Liver (tissue), 9 donors: ENCODE results near the gene HOXA1. TPM values are rescaled to one million over a fixed set of nuclear protein-coding genes. Genes with fewer than 3 reads are reported as not detected.

Source experiments
- DNase-seq: peaks from one replicate; pipeline ENCODE4 v3.0.0-alpha.2; 2017; ENCODE audit warnings: low spot score
- H3K27ac ChIP-seq, 2 donors: one replicate each; pipeline ENCODE4 v1.7.0; 2013; ENCODE audit warnings: inconsistent platforms in 2 of 2, low read length in 2 of 2, control low read depth in 1 of 2, low read depth in 1 of 2, mild to moderate bottlenecking in 1 of 2
- H3K27me3 ChIP-seq, 4 donors: one replicate each; pipeline versions ENCODE4 v1.6.1 to v1.7.0; 2013; ENCODE audit warnings: low read length in 3 of 4, inconsistent platforms in 1 of 4, mild to moderate bottlenecking in 1 of 4, moderate library complexity in 1 of 4; ENCODE audit not compliant: control insufficient read depth in 4 of 4, insufficient read depth in 4 of 4
- H3K36me3 ChIP-seq, 4 donors: one replicate each; pipeline versions ENCODE4 v1.6.1 to v1.7.0; 2013; ENCODE audit warnings: low read length in 3 of 4, mild to moderate bottlenecking in 3 of 4, low read depth in 1 of 4, moderate library complexity in 1 of 4; ENCODE audit not compliant: control insufficient read depth in 4 of 4, insufficient read depth in 3 of 4
- H3K4me1 ChIP-seq, 4 donors: one replicate each; pipeline versions ENCODE4 v1.6.1 to v1.7.0; 2013; ENCODE audit warnings: low read length in 3 of 4, mild to moderate bottlenecking in 3 of 4, moderate library complexity in 1 of 4; ENCODE audit not compliant: control insufficient read depth in 4 of 4, insufficient read depth in 4 of 4
- H3K4me3 ChIP-seq, 3 donors: one replicate each; pipeline versions ENCODE4 v1.6.1 to v1.7.0; 2013; ENCODE audit warnings: low read length in 3 of 3, control low read depth in 1 of 3, low read depth in 1 of 3, mild to moderate bottlenecking in 1 of 3
- H3K9ac ChIP-seq, 2 donors: one replicate each; pipeline ENCODE4 v1.7.0; 2013; ENCODE audit warnings: low read length in 2 of 2, mild to moderate bottlenecking in 2 of 2, moderate library complexity in 2 of 2, control low read depth in 1 of 2, low read depth in 1 of 2
- H3K9me3 ChIP-seq, 4 donors: one replicate each; pipeline versions ENCODE4 v1.6.1 to v1.7.0; 2013; ENCODE audit warnings: low read length in 3 of 4; ENCODE audit not compliant: control insufficient read depth in 4 of 4
- ATF3 ChIP-seq: IDR thresholded peaks from 2 replicates; pipeline ENCODE4 v1.6.1; 2016; ENCODE audit warnings: antibody characterized with exemption
- EGR1 ChIP-seq, 2 donors: IDR thresholded peaks; 2 replicates each; pipeline ENCODE4 v1.6.1; 2016 to 2018; ENCODE audit warnings: antibody characterized with exemption in 2 of 2, low read depth in 2 of 2
- FOXA1 ChIP-seq: IDR thresholded peaks from 2 replicates; pipeline ENCODE4 v1.6.1; 2016; ENCODE audit warnings: antibody characterized with exemption
- FOXA2 ChIP-seq: IDR thresholded peaks from 2 replicates; pipeline ENCODE4 v1.6.1; 2016; ENCODE audit warnings: antibody characterized with exemption
- GABPA ChIP-seq, 2 donors: IDR thresholded peaks in 1 of 2; conservative IDR thresholded peaks in 1 of 2; 2 replicates each; pipeline ENCODE4 v1.6.1; 2016; ENCODE audit warnings: antibody characterized with exemption in 2 of 2, mild to moderate bottlenecking in 1 of 2, moderate library complexity in 1 of 2
- HNF4A ChIP-seq, 2 donors: conservative IDR thresholded peaks; 2 replicates each; pipeline ENCODE4 v1.6.1; 2016; ENCODE audit warnings: antibody characterized with exemption in 2 of 2, mild to moderate bottlenecking in 2 of 2
- HNF4G ChIP-seq: IDR thresholded peaks from 2 replicates; pipeline ENCODE4 v1.6.1; 2016; ENCODE audit warnings: antibody characterized with exemption
- JUND ChIP-seq, 2 donors: IDR thresholded peaks; 2 replicates each; pipeline ENCODE4 v1.6.1; 2016; ENCODE audit warnings: antibody characterized with exemption in 2 of 2
- NR2F2 ChIP-seq: IDR thresholded peaks from 2 replicates; pipeline ENCODE4 v1.6.1; 2016; ENCODE audit warnings: antibody characterized with exemption
- RAD21 ChIP-seq, 2 donors: IDR thresholded peaks; 2 replicates each; pipeline ENCODE4 v1.6.1; 2016; ENCODE audit warnings: antibody characterized with exemption in 2 of 2, mild to moderate bottlenecking in 2 of 2
- REST ChIP-seq: IDR thresholded peaks from 2 replicates; pipeline ENCODE4 v1.6.1; 2016; ENCODE audit warnings: antibody characterized with exemption, mild to moderate bottlenecking
- RXRA ChIP-seq, 2 donors: IDR thresholded peaks; 2 replicates each; pipeline ENCODE4 v1.6.1; 2017 to 2018; ENCODE audit warnings: antibody characterized with exemption in 2 of 2, mild to moderate bottlenecking in 1 of 2
- SP1 ChIP-seq: IDR thresholded peaks from 2 replicates; pipeline ENCODE4 v1.6.1; 2018; ENCODE audit warnings: antibody characterized with exemption, mild to moderate bottlenecking
- TAF1 ChIP-seq: conservative IDR thresholded peaks from 2 replicates; pipeline ENCODE4 v1.6.1; 2016; ENCODE audit warnings: antibody characterized with exemption, mild to moderate bottlenecking
- YY1 ChIP-seq: IDR thresholded peaks from 2 replicates; pipeline ENCODE4 v1.6.1; 2016; ENCODE audit warnings: antibody characterized with exemption, mild to moderate bottlenecking
- WGBS: extraction: QIAGEN DNeasy Blood & Tissue Kit; methylation state at CpG from one replicate; pipeline ENCODE4 v1.1.7; 2013; 5-methylcytosine and 5-hydroxymethylcytosine counted together
- polyA plus RNA-seq, 2 donors: library from polyadenylated mRNA; stranded (reverse) in 1 of 2; unstranded in 1 of 2; fragments of 200-250 nt in 1 of 2; fragments of >200 nt in 1 of 2; fragmentation: Nextera tagmentation in 1 of 2; extraction: Ambion mirVana in 1 of 2; gene quantifications; one replicate each; pipeline versions ENCODE4 v1.2.1 to v1.2.3, GENCODE V29; 2013 to 2015
- total RNA-seq, 2 donors: library from RNA; depleted of rRNA; stranded (reverse); fragments of >200 nt; gene quantifications; one replicate each; pipeline ENCODE4 v1.2.3, GENCODE V29; 2014
- TF ChIP-seq, protein P1 (sequence below): IDR thresholded peaks from 2 replicates; pipeline ENCODE4 v1.6.1; 2016; ENCODE audit warnings: antibody characterized with exemption
- TF ChIP-seq, protein P2 (sequence below): fragments of 150-350 bp; IDR thresholded peaks from 2 replicates; pipeline ENCODE4 v1.5.1; 2017; ENCODE audit warnings: improper control_type of control experiment, low read depth, low read length; ENCODE audit not compliant: missing input control
- TF ChIP-seq, protein P3 (sequence below): IDR thresholded peaks from 2 replicates; pipeline ENCODE4 v1.6.1; 2016; ENCODE audit warnings: antibody characterized with exemption
- donor health status: healthy.
- donor health status: healthy.
- donor health status: healthy.
- donor health status: healthy.
- donor health status: healthy.

The HOXA1 gene
- total and polyA plus RNA-seq, 4 donors, result 0.08 to 0.28 (median 0.21) TPM

DNA sequence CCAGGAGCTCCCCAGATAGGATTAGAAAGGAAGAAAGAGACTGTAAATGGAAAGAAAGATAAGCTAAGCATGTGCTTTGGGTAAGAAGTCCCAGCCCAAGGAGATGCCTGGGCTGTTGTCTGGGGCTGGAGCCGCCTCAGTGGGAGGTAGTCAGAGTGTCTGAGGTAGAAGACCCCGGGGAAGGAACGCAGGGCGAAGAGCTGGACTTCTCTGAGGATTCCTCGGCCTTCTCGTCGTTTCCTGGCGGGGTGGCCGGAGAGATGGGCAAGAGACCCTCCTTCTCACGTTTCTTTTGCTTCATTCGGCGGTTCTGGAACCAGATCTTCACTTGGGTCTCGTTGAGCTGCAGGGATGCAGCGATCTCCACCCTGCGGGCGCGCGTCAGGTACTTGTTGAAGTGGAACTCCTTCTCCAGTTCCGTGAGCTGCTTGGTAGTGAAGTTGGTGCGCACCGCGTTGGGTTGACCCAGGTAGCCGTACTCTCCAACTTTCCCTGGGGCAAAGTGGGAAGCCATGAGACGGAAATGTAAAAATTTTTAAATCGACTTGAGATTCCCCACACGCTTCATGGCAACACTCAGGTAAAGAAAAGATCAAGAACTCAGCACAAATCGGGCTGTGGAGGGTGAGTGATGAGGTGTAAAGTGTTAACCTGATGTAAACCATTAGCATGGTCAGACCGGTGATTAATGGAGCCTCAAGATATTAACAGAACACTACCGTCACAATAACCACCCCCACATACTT, 1.3 kb downstream of the HOXA1 start:
- H3K9me3 ChIP-seq, result no peaks in the 10 kb centered on the region
- no peak overlapping the region for H3K4me3 ChIP-seq
- H3K27me3 ChIP-seq, result peaks cover 4 to 38% (median 21%) of the 10 kb centered on the region in 4 donors
- H3K27ac ChIP-seq, result no peak overlapping the region
- DNase-seq, result no peak
- TF ChIP-seq REST (no peak), RXRA (IDR thresholded peaks at IDR 0.05) (no peak), YY1 (no peak), TAF1 (no peak), ATF3 (no peak), FOXA1 (no peak), NR2F2 (no peak), FOXA2 (no peak), RAD21 (IDR thresholded peaks at IDR 0.05) (no peak), HNF4A (conservative IDR thresholded peaks at IDR 0.05) (no peak), GABPA (IDR thresholded peaks at IDR 0.05 in 1 of 2, conservative IDR thresholded peaks at IDR 0.05 in 1 of 2) (no peak), EGR1 (IDR thresholded peaks at IDR 0.05; ENCODE audit: low read depth in 2 of 2) (no peak), SP1 (no peak), JUND (IDR thresholded peaks at IDR 0.05) (no peak), HNF4G (no peak)
- TF ChIP-seq, protein P1, sequence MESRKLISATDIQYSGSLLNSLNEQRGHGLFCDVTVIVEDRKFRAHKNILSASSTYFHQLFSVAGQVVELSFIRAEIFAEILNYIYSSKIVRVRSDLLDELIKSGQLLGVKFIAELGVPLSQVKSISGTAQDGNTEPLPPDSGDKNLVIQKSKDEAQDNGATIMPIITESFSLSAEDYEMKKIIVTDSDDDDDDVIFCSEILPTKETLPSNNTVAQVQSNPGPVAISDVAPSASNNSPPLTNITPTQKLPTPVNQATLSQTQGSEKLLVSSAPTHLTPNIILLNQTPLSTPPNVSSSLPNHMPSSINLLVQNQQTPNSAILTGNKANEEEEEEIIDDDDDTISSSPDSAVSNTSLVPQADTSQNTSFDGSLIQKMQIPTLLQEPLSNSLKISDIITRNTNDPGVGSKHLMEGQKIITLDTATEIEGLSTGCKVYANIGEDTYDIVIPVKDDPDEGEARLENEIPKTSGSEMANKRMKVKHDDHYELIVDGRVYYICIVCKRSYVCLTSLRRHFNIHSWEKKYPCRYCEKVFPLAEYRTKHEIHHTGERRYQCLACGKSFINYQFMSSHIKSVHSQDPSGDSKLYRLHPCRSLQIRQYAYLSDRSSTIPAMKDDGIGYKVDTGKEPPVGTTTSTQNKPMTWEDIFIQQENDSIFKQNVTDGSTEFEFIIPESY, result no peak
- TF ChIP-seq, protein P2, sequence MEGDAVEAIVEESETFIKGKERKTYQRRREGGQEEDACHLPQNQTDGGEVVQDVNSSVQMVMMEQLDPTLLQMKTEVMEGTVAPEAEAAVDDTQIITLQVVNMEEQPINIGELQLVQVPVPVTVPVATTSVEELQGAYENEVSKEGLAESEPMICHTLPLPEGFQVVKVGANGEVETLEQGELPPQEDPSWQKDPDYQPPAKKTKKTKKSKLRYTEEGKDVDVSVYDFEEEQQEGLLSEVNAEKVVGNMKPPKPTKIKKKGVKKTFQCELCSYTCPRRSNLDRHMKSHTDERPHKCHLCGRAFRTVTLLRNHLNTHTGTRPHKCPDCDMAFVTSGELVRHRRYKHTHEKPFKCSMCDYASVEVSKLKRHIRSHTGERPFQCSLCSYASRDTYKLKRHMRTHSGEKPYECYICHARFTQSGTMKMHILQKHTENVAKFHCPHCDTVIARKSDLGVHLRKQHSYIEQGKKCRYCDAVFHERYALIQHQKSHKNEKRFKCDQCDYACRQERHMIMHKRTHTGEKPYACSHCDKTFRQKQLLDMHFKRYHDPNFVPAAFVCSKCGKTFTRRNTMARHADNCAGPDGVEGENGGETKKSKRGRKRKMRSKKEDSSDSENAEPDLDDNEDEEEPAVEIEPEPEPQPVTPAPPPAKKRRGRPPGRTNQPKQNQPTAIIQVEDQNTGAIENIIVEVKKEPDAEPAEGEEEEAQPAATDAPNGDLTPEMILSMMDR, result no peak
- TF ChIP-seq, protein P3, sequence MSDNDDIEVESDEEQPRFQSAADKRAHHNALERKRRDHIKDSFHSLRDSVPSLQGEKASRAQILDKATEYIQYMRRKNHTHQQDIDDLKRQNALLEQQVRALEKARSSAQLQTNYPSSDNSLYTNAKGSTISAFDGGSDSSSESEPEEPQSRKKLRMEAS, result no peak
- H3K9ac ChIP-seq, result no peak overlapping the region
- no peaks in the 10 kb centered on the region for H3K36me3 ChIP-seq
- peaks cover 0 to 1% (median 0%) of the 10 kb centered on the region in 4 donors for H3K4me1 ChIP-seq
- WGBS, result 29% methylated on average over 29 of the region's 29 CpGs
